22Rv1 (cell line): ENCODE data around the gene HCRT.
"Not testable (repeated sequence)": the region's sequence is repeated elsewhere in the genome, so short reads cannot be mapped to it uniquely, and the experiment has no call there.

Source experiments
- ZFX ChIP-seq: fragments of 450-650 bp; IDR thresholded peaks from 2 replicates; pipeline ENCODE4 v1.6.1; 2017; ENCODE audit warnings: antibody characterized with exemption, borderline replicate concordance
- TF ChIP-seq, protein P1 (sequence below): fragments of 450-650 bp; IDR thresholded peaks from 2 replicates; pipeline ENCODE4 v1.5.1; 2017; ENCODE audit warnings: mild to moderate bottlenecking

GRCh38 chr17:42219280-42219679, 34.0 kb upstream of the HCRT start:
- TF ChIP-seq, protein P1, sequence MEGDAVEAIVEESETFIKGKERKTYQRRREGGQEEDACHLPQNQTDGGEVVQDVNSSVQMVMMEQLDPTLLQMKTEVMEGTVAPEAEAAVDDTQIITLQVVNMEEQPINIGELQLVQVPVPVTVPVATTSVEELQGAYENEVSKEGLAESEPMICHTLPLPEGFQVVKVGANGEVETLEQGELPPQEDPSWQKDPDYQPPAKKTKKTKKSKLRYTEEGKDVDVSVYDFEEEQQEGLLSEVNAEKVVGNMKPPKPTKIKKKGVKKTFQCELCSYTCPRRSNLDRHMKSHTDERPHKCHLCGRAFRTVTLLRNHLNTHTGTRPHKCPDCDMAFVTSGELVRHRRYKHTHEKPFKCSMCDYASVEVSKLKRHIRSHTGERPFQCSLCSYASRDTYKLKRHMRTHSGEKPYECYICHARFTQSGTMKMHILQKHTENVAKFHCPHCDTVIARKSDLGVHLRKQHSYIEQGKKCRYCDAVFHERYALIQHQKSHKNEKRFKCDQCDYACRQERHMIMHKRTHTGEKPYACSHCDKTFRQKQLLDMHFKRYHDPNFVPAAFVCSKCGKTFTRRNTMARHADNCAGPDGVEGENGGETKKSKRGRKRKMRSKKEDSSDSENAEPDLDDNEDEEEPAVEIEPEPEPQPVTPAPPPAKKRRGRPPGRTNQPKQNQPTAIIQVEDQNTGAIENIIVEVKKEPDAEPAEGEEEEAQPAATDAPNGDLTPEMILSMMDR, result not testable (repeated sequence)
- not testable (repeated sequence) for TF ChIP-seq ZFX
